GM10266 (cell line): ENCODE results near the gene CAV2.

Source experiments
- DNase-seq: peaks from one replicate; pipeline ENCODE4 v3.0.0; 2012; ENCODE audit errors: extremely low spot score
- TF ChIP-seq, protein P1 (sequence below): IDR thresholded peaks from 2 replicates; pipeline ENCODE4 v1.5.1; 2012; ENCODE audit warnings: mild to moderate bottlenecking, low read depth; ENCODE audit not compliant: control insufficient read depth, insufficient read depth; ENCODE audit errors: missing control alignments

CAV2 gene

DNA sequence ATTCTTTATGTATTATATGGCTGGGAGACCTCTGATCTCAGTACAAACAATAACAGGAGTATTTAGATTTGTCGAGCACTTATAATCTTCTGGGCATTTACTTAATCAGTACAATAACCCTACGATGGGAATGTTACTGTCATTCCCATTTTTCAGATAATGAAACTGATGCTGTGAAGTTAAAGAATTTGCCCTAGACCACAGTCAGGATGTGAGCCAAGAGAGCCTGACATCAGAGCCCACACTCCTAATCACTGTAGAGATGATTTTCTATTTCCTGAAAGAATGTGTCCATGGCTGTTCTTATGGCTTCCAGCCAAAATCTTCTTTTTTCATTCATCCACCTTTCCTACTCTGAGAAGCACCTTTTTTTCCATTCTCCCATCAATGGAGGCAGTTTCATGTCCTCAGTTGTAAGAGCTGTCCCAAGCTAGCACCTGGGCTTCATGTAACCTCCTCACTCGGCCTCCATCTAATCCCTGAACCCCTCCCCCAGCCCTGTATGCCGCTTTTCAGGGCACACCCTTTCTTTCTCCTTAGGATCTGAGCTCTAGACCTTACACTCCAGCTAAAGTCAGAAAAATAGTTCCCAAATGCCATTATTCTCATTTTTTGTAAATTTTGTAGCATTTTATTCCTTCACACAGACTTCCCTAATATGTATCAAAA is 13.1 kb downstream of the CAV2 start:
- TF ChIP-seq, protein P1, sequence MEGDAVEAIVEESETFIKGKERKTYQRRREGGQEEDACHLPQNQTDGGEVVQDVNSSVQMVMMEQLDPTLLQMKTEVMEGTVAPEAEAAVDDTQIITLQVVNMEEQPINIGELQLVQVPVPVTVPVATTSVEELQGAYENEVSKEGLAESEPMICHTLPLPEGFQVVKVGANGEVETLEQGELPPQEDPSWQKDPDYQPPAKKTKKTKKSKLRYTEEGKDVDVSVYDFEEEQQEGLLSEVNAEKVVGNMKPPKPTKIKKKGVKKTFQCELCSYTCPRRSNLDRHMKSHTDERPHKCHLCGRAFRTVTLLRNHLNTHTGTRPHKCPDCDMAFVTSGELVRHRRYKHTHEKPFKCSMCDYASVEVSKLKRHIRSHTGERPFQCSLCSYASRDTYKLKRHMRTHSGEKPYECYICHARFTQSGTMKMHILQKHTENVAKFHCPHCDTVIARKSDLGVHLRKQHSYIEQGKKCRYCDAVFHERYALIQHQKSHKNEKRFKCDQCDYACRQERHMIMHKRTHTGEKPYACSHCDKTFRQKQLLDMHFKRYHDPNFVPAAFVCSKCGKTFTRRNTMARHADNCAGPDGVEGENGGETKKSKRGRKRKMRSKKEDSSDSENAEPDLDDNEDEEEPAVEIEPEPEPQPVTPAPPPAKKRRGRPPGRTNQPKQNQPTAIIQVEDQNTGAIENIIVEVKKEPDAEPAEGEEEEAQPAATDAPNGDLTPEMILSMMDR = no peak
- DNase-seq = no peak

DNA sequence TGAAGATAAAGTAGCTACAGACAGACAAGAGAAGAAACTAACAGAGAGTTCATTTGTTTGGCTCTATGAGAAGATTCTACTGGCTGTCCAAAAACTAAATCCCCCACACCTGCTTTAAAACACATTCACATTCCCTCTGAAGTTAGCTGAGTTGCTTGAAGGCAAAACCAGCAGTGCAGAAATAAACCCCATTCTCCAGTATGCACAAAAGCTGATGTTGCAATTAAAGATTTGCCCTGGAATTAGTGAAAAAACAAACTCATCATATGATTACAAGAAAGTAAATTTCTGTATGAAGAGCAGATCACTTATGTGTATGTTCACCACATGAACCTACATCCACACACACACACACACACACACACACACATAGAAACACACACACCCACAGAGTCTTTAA is 16.0 kb downstream of the CAV2 start:
- DNase-seq = no peak
- TF ChIP-seq, protein P1 = no peak

DNA sequence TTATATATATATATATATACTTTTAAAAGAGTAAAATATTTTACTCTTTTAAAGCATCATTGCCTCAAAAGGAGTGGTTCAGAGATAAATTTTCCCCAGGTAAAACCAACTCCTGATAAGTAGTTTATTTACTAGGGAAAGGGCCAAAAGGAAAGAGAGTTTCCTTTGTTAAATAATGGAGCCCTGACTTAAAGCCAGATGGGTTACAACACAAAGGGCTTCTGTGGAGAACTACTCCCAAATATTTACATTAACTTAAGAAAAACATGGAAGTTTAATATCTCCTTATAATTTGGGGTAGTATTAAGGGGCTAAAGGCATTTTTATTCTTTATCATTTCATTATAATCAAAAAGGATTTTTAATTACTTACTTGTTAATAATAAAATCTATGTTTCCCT is 16.8 kb downstream of the CAV2 start:
- no peak for DNase-seq
- TF ChIP-seq, protein P1 = no peak

DNA sequence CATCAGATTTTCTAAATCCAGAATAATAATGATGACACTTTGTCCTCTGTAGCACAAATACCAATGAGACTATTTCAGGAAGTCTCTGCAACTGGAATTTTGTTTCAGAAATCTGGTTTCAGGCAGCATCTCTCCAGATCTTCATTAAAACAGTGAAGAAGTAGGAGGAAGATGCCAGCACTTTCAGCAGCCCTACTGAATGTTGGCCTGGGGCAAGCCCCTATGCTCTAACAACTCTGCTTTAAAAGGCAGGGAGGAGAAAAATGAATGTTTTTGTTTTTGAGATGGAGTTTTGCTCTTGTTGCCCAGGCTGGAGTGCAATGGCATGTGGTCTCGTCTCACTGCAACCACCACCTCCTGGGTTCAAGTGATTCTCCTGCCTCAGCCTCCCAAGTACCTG is 18.1 kb downstream of the CAV2 start:
- TF ChIP-seq, protein P1 = no peak
- DNase-seq = no peak

DNA sequence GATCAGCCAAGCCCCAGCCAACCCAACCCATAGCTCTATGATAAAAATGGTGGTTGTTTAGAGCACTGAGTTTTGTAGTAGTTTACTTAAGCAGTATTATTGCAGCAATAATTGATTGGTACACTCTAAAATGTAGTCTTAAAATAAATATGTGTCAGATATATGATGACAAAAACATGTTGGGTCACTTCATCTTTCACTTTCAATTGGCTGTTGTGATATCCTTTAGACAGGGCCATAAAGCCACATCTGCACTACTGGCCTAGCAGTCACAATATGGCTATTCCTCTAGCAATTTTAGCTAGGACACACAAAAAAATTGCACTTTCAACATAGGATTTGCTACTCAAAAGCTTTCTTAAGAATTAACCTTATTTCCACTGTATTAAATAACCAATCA is 19.4 kb downstream of the CAV2 start:
- TF ChIP-seq, protein P1 = no peak
- DNase-seq = no peak

DNA sequence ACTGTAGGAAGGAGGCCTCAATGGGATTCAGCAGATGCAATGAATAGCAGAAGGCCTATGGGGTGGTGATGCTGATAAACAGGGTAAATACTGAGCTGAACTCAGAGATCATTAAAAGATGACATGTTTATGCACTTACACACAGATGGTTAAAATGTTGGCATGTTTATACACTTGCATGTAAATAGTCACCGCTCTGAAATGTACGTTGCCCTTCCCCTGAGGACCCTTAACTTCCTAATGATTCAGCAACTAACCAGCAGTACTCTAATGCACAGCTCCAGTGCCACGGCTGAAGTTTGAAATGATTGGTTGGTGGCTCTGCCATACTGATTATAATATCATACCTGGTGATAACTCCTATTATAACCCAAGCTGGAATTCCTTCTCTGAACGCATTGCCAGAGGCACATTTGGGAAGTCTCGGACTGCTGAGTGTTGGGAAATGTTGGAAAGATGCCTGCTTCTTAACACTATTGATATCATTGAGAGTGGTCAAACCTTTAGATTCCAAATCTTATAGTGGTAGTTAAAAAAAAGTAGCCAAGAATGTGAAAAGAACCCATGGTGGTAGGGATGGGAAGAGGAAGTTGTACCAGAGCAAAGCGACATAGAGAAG is 21.6 kb downstream of the CAV2 start:
- DNase-seq = no peak
- TF ChIP-seq, protein P1 = no peak

DNA sequence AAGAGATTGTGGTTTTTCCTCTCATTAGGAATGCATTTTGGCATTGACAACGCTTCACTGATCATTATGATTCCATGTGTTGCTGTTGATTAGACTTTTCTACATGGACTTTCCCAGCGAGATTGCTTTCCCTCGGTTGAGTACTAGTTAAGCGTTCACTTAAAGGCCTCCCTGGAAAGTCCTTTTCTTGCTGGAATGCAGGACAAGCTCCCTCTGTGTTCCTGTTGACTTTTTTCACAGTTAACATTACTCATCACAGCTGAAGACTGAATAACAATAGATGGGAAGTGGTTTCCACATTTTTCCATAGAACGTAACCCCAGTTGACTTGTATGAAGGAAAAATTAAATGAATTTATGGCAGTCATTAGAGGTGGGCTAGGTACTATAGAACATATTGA is 22.7 kb downstream of the CAV2 start:
- TF ChIP-seq, protein P1 = no peak
- DNase-seq = no peak
